Activated naive CD8-positive, alpha-beta T cell (primary cell): ENCODE measurements around the gene RARB.

ENCODE experiments used
- H3K27ac Mint-ChIP-seq: one replicate; pipeline ENCODE4 v1.8.0; 2021; ENCODE audit warnings: mixed read lengths
- H3K27me3 Mint-ChIP-seq: one replicate; pipeline ENCODE4 v1.8.0; 2021; ENCODE audit warnings: mixed read lengths
- H3K36me3 Mint-ChIP-seq: one replicate; pipeline ENCODE4 v1.8.0; 2021; ENCODE audit warnings: mixed read lengths
- H3K4me1 Mint-ChIP-seq: one replicate; pipeline ENCODE4 v1.8.0; 2021; ENCODE audit warnings: low read depth, mixed read lengths
- H3K4me3 Mint-ChIP-seq: one replicate; pipeline ENCODE4 v1.8.0; 2021; ENCODE audit warnings: mild to moderate bottlenecking, mixed read lengths
- H3K9me3 Mint-ChIP-seq: one replicate; pipeline ENCODE4 v1.8.0; 2021; ENCODE audit warnings: low read depth, mixed read lengths

Gene RARB

GRCh38 chr3:25547103-25547502, 119.0 kb downstream of the RARB start:
- Mint-ChIP-seq H3K9me3 (no peaks in the 10 kb centered on the region), H3K27me3 (peaks cover 2% of the 10 kb centered on the region), H3K36me3 (no peaks in the 10 kb centered on the region), H3K4me1 (no peaks in the 10 kb centered on the region), H3K27ac (no peak overlapping the region), H3K4me3 (no peak overlapping the region)

- Mint-ChIP-seq H3K36me3 (no peaks in the 10 kb centered on the region), H3K9me3 (no peaks in the 10 kb centered on the region), H3K4me3 (no peak overlapping the region), H3K27me3 (peaks cover 2% of the 10 kb centered on the region), H3K27ac (no peak overlapping the region), H3K4me1 (no peaks in the 10 kb centered on the region)
Observed at GRCh38 chr3:25547943-25548674, 120.0 kb downstream of the RARB start.

GRCh38 chr3:25548836-25549235, 120.8 kb downstream of the RARB start:
- Mint-ChIP-seq H3K4me1 (no peaks in the 10 kb centered on the region), H3K36me3 (no peaks in the 10 kb centered on the region), H3K27ac (no peak overlapping the region), H3K9me3 (no peaks in the 10 kb centered on the region), H3K27me3 (peaks cover 2% of the 10 kb centered on the region), H3K4me3 (no peak overlapping the region)

- H3K4me1 Mint-ChIP-seq: no peaks in the 10 kb centered on the region
- H3K36me3 Mint-ChIP-seq: no peaks in the 10 kb centered on the region
- no peaks in the 10 kb centered on the region for H3K9me3 Mint-ChIP-seq
- H3K4me3 Mint-ChIP-seq: no peak overlapping the region
- no peak overlapping the region for H3K27ac Mint-ChIP-seq
- H3K27me3 Mint-ChIP-seq: no peaks in the 10 kb centered on the region
Observed at GRCh38 chr3:25552251-25552650, 124.2 kb downstream of the RARB start.

GRCh38 chr3:25554376-25554775, 126.3 kb downstream of the RARB start:
- Mint-ChIP-seq H3K4me1 (no peaks in the 10 kb centered on the region), H3K36me3 (no peaks in the 10 kb centered on the region)

GRCh38 chr3:25555695-25556437, 127.8 kb downstream of the RARB start:
- Mint-ChIP-seq H3K27me3 (no peaks in the 10 kb centered on the region), H3K4me3 (no peak overlapping the region), H3K36me3 (no peaks in the 10 kb centered on the region), H3K27ac (no peak overlapping the region), H3K9me3 (no peaks in the 10 kb centered on the region), H3K4me1 (no peaks in the 10 kb centered on the region)

More at GRCh38 chr3:25554376-25554775, 126.3 kb downstream of the RARB start:
- Mint-ChIP-seq H3K27me3 (no peaks in the 10 kb centered on the region), H3K27ac (no peak overlapping the region), H3K9me3 (no peaks in the 10 kb centered on the region), H3K4me3 (no peak overlapping the region)

- no peak overlapping the region for H3K27ac Mint-ChIP-seq
- H3K27me3 Mint-ChIP-seq: no peaks in the 10 kb centered on the region
- no peak overlapping the region for H3K4me3 Mint-ChIP-seq
- H3K36me3 Mint-ChIP-seq: no peaks in the 10 kb centered on the region
- H3K4me1 Mint-ChIP-seq: no peaks in the 10 kb centered on the region
- no peaks in the 10 kb centered on the region for H3K9me3 Mint-ChIP-seq
Observed at GRCh38 chr3:25556447-25556846, 128.4 kb downstream of the RARB start.

GRCh38 chr3:25557694-25558093, 129.6 kb downstream of the RARB start:
- Mint-ChIP-seq H3K4me3 (no peak overlapping the region), H3K9me3 (no peaks in the 10 kb centered on the region), H3K27me3 (no peaks in the 10 kb centered on the region), H3K4me1 (no peaks in the 10 kb centered on the region), H3K36me3 (no peaks in the 10 kb centered on the region), H3K27ac (no peak overlapping the region)

GRCh38 chr3:25558121-25558520, 130.1 kb downstream of the RARB start:
- no peak overlapping the region for H3K27ac Mint-ChIP-seq
- no peaks in the 10 kb centered on the region for H3K36me3 Mint-ChIP-seq
- no peaks in the 10 kb centered on the region for H3K4me1 Mint-ChIP-seq
- H3K4me3 Mint-ChIP-seq: no peak overlapping the region
- no peaks in the 10 kb centered on the region for H3K27me3 Mint-ChIP-seq
- H3K9me3 Mint-ChIP-seq: no peaks in the 10 kb centered on the region

- Mint-ChIP-seq H3K4me1 (no peaks in the 10 kb centered on the region), H3K36me3 (no peaks in the 10 kb centered on the region), H3K4me3 (no peak overlapping the region), H3K27me3 (no peaks in the 10 kb centered on the region), H3K27ac (no peak overlapping the region), H3K9me3 (no peaks in the 10 kb centered on the region)
Observed at GRCh38 chr3:25558796-25559195, 130.7 kb downstream of the RARB start.

- H3K4me1 Mint-ChIP-seq: no peaks in the 10 kb centered on the region
- no peak overlapping the region for H3K4me3 Mint-ChIP-seq
- H3K36me3 Mint-ChIP-seq: no peaks in the 10 kb centered on the region
- no peaks in the 10 kb centered on the region for H3K27me3 Mint-ChIP-seq
- no peak overlapping the region for H3K27ac Mint-ChIP-seq
- H3K9me3 Mint-ChIP-seq: no peaks in the 10 kb centered on the region
Observed at GRCh38 chr3:25563601-25564000, 135.5 kb downstream of the RARB start.

GRCh38 chr3:25564075-25564474, 136.0 kb downstream of the RARB start:
- Mint-ChIP-seq H3K4me3 (no peak overlapping the region), H3K36me3 (no peaks in the 10 kb centered on the region), H3K27me3 (no peaks in the 10 kb centered on the region), H3K9me3 (no peaks in the 10 kb centered on the region), H3K27ac (no peak overlapping the region), H3K4me1 (no peaks in the 10 kb centered on the region)

- Mint-ChIP-seq H3K4me1 (no peaks in the 10 kb centered on the region), H3K27me3 (no peaks in the 10 kb centered on the region), H3K4me3 (no peak overlapping the region), H3K9me3 (no peaks in the 10 kb centered on the region), H3K27ac (no peak overlapping the region), H3K36me3 (no peaks in the 10 kb centered on the region)
Observed at GRCh38 chr3:25565807-25566206, 137.7 kb downstream of the RARB start.

GRCh38 chr3:25566358-25566920, 138.4 kb downstream of the RARB start:
- no peaks in the 10 kb centered on the region for H3K27me3 Mint-ChIP-seq
- no peaks in the 10 kb centered on the region for H3K4me1 Mint-ChIP-seq
- no peak overlapping the region for H3K27ac Mint-ChIP-seq

GRCh38 chr3:25567388-25567787, 139.3 kb downstream of the RARB start:
- no peaks in the 10 kb centered on the region for H3K36me3 Mint-ChIP-seq
- H3K27me3 Mint-ChIP-seq: no peaks in the 10 kb centered on the region
- no peak overlapping the region for H3K27ac Mint-ChIP-seq
- no peak overlapping the region for H3K4me3 Mint-ChIP-seq
- H3K4me1 Mint-ChIP-seq: no peaks in the 10 kb centered on the region
- no peaks in the 10 kb centered on the region for H3K9me3 Mint-ChIP-seq

More at GRCh38 chr3:25566358-25566920, 138.4 kb downstream of the RARB start:
- H3K4me3 Mint-ChIP-seq: no peak overlapping the region
- H3K9me3 Mint-ChIP-seq: no peaks in the 10 kb centered on the region
- H3K36me3 Mint-ChIP-seq: no peaks in the 10 kb centered on the region
